NCI-H2107 treated with DMSO at 0.1 percent for 48 hours (cell line): ENCODE results near the gene EVI5.
"Not testable (repeated sequence)": the region's sequence is repeated elsewhere in the genome, so short reads cannot be mapped to it uniquely, and the experiment has no call there.

ENCODE experiments used
- DNase-seq: peaks from one replicate; lab custom pipeline; 2025; ENCODE audit not compliant: unreplicated experiment; lab: John Stamatoyannopoulos, UW

EVI5 gene

GRCh38 chr1:92527670-92528069, 257.2 kb downstream of the EVI5 start:
- no peak for DNase-seq

- DNase-seq = not testable (repeated sequence)
Observed at GRCh38 chr1:92524944-92525590, 259.8 kb downstream of the EVI5 start.

GRCh38 chr1:92519043-92519442, 265.9 kb downstream of the EVI5 start:
- no peak for DNase-seq

GRCh38 chr1:92516574-92516973, 268.3 kb downstream of the EVI5 start:
- no peak for DNase-seq

GRCh38 chr1:92515796-92516201, 269.1 kb downstream of the EVI5 start:
- DNase-seq = no peak

- DNase-seq = no peak
Observed at GRCh38 chr1:92511541-92511940, 273.4 kb downstream of the EVI5 start.

- no peak for DNase-seq
Observed at GRCh38 chr1:92509619-92510018, 275.3 kb downstream of the EVI5 start.

GRCh38 chr1:92505015-92505692, 279.8 kb downstream of the EVI5 start:
- DNase-seq = no peak

GRCh38 chr1:92504291-92505014, 280.5 kb downstream of the EVI5 start:
- DNase-seq = no peak

GRCh38 chr1:92503926-92504285, 281.0 kb downstream of the EVI5 start:
- DNase-seq = no peak

GRCh38 chr1:92503043-92503925, 281.6 kb downstream of the EVI5 start:
- no peak for DNase-seq

GRCh38 chr1:92502247-92502646, 282.7 kb downstream of the EVI5 start:
- DNase-seq = no peak

- DNase-seq = no peak
Observed at GRCh38 chr1:92500552-92500951, 284.4 kb downstream of the EVI5 start.

- no peak for DNase-seq
Observed at GRCh38 chr1:92495392-92496063, 289.4 kb downstream of the EVI5 start.

- DNase-seq = no peak
Observed at GRCh38 chr1:92494485-92495141, 290.3 kb downstream of the EVI5 start.

GRCh38 chr1:92493139-92493538, 291.8 kb downstream of the EVI5 start:
- no peak for DNase-seq

- no peak for DNase-seq
Observed at GRCh38 chr1:92488832-92489231, 296.1 kb downstream of the EVI5 start.

GRCh38 chr1:92488416-92488815, 296.5 kb downstream of the EVI5 start:
- DNase-seq = no peak

- DNase-seq = no peak
Observed at GRCh38 chr1:92487078-92487605, 297.8 kb downstream of the EVI5 start.
